ENCODE results near the gene FGF1. TPM values are rescaled to one million over a fixed set of nuclear protein-coding genes. Genes with fewer than 3 reads are reported as not detected.

FGF1 gene
- total and polyA plus RNA-seq, 2 of the 4 experiments (the other 2 are of a cell fraction): 7.6 to 7.7 TPM

GRCh38 chr5:142696379-142696778, 10.5 kb upstream of the FGF1 start:
- H4K8ac ChIP-seq (ENCODE audit: low read depth in 2 of 2, low read length in 2 of 2): no peak overlapping the region
- H3K14ac ChIP-seq (replicated peaks; ENCODE audit: low read depth, low read length): no peak overlapping the region
- peaks cover 10% of the 10 kb centered on the region for H3K4me1 ChIP-seq (ENCODE audit: control insufficient read depth, insufficient read depth, low read length)
- H3K36me3 ChIP-seq (ENCODE audit: control insufficient read depth, insufficient read depth, low read length): no peaks in the 10 kb centered on the region
- H4K5ac ChIP-seq (ENCODE audit: low read depth, low read length): no peak overlapping the region
- ChIA-PET CTCF (interaction anchor here (1.1 to 5.4 kb wide), 2 partner anchors 41 to 192 kb away, joined by 7 to 67 read pairs; no protein-coding TSS in a partner anchor), POLR2A (ENCODE audit: unreplicated experiment) (no interaction called here)
- no peaks in the 10 kb centered on the region for H4K20me1 ChIP-seq (ENCODE audit: insufficient read depth, low read length)
- H2BK120ac ChIP-seq (ENCODE audit: low read depth, low read length): no peak overlapping the region
- no peak overlapping the region for H3K4me2 ChIP-seq (ENCODE audit: low read depth, low read length)
- H3K9me3 ChIP-seq (ENCODE audit: control insufficient read depth, insufficient read depth, low read length): no peaks in the 10 kb centered on the region
- no peak overlapping the region for H2BK5ac ChIP-seq (ENCODE audit: low read depth, low read length, poor library complexity, severe bottlenecking)
- no peaks in the 10 kb centered on the region for H3K27me3 ChIP-seq (ENCODE audit: control insufficient read depth, insufficient read depth, low read length)
- ATAC-seq (ENCODE audit: low read depth) (no peak), DNase-seq (no peak)
- H2AK9ac ChIP-seq (replicated peaks; ENCODE audit: low read depth, low read length, poor library complexity): no peak overlapping the region
- no TSS peak for BruUV-seq (replicated peaks)
- H2BK15ac ChIP-seq (ENCODE audit: low read depth, low read length): no peak overlapping the region
- TF ChIP-seq MXI1 (IDR thresholded peaks at IDR 0.05; ENCODE audit: borderline replicate concordance, low read depth, low read length) (no peak), RCOR1 (IDR thresholded peaks at IDR 0.05; ENCODE audit: insufficient replicate concordance, low read length) (no peak), CEBPB (IDR thresholded peaks at IDR 0.05; ENCODE audit: low read depth, low read length) (no peak), FOS (IDR thresholded peaks at IDR 0.05; ENCODE audit: low read depth, low read length) (no peak), MAZ (IDR thresholded peaks at IDR 0.05; ENCODE audit: borderline replicate concordance, low read depth, low read length) (no peak), CHD1 (IDR thresholded peaks at IDR 0.05; ENCODE audit: low read depth, low read length) (no peak), ELK1 (IDR thresholded peaks at IDR 0.05; ENCODE audit: borderline replicate concordance, low read depth, low read length) (no peak), NFE2L2 (IDR thresholded peaks at IDR 0.05; ENCODE audit: low read depth, low read length) (no peak), CTCF (conservative IDR thresholded peaks at IDR 0.05; ENCODE audit: low read depth, low read length) (no peak), MAFK (IDR thresholded peaks at IDR 0.05; ENCODE audit: low read depth, low read length) (no peak), RAD21 (IDR thresholded peaks at IDR 0.05; ENCODE audit: low read length) (no peak), POLR2A (IDR thresholded peaks at IDR 0.05; ENCODE audit: low read depth, low read length) (no peak), SMC3 (IDR thresholded peaks at IDR 0.05; ENCODE audit: low read depth, low read length) (no peak), BHLHE40 (IDR thresholded peaks at IDR 0.05; ENCODE audit: low read depth, low read length) (no peak), USF2 (IDR thresholded peaks at IDR 0.05; ENCODE audit: low read depth, low read length) (no peak), RFX5 (IDR thresholded peaks at IDR 0.05; ENCODE audit: low read depth, low read length) (no peak)
- H2AK5ac ChIP-seq (ENCODE audit: low read depth, low read length): no peak overlapping the region
- dilution Hi-C loops (cut with HindIII; ENCODE audit: low sequenced_read_pairs, unreplicated experiment) (no loop called here), intact Hi-C loops (cut with micrococcal nuclease) (loop anchor here (5.0 to 10.0 kb wide), 2 partner anchors 374 to 682 kb away; partner anchors contain the start of gene GNPDA1), in situ Hi-C loops (cut with MboI; ENCODE audit: low sequenced_read_pairs) (loop anchor here (5.0 to 10.0 kb wide), 3 partner anchors 39 to 552 kb away; no protein-coding TSS in a partner anchor)
- H3K18ac ChIP-seq (ENCODE audit: low read depth, low read length): no peak overlapping the region
- H2AFZ ChIP-seq (replicated peaks; ENCODE audit: low read length, poor library complexity): no peak overlapping the region
- H4K91ac ChIP-seq (ENCODE audit: insufficient read depth, low read depth, low read length): no peak overlapping the region
- H3K23ac ChIP-seq (ENCODE audit: low read depth, low read length): no peak overlapping the region
- H3K56ac ChIP-seq (ENCODE audit: extremely low read depth, insufficient read depth, low read length): no peak overlapping the region
- no peak overlapping the region for H3K9ac ChIP-seq (ENCODE audit: low read depth, low read length)
- no peak overlapping the region for H3K27ac ChIP-seq (ENCODE audit: insufficient read depth, low read length)
- H3K4ac ChIP-seq (ENCODE audit: low read depth, low read length): no peak overlapping the region
- WGBS, 2 experiments (ENCODE audit: extremely low coverage in 2 of 2, insufficient read length in 1 of 2): 100% methylated on average over 2 of the region's 3 CpGs; no CpG with 5 or more reads in 1 of the 2 experiments
- no peak overlapping the region for H2BK20ac ChIP-seq (ENCODE audit: low read depth, low read length)
- H3K4me3 ChIP-seq (ENCODE audit: insufficient read depth, low read depth, low read length): no peak overlapping the region
- peaks cover 5% of the 10 kb centered on the region; the same call in 1 of the 2 replicates for H3K9me1 ChIP-seq (ENCODE audit: insufficient read depth, low read length)
- H3K79me1 ChIP-seq (ENCODE audit: low read depth in 1 of 2, low read length in 2 of 2): no peaks in the 10 kb centered on the region
